ENCODE measurements around the gene GRB2. TPM values are rescaled to one million over a fixed set of nuclear protein-coding genes. Genes with fewer than 3 reads are reported as not detected.

The GRB2 gene
- total and polyA plus RNA-seq, 2 experiments from 2014 or later, result 89.0 to 112 TPM

GRCh38 chr17:75388476-75389030, 16.9 kb downstream of the GRB2 start:
- no peaks in the 10 kb centered on the region for H3K27me3 ChIP-seq (ENCODE audit: insufficient read depth)
- no peaks in the 10 kb centered on the region; the same call in 1 of the 2 replicates for H3K36me3 ChIP-seq (ENCODE audit: insufficient read depth)
- peak overlapping the region; percentile 39; the same call in 1 of the 2 replicates for H3K27ac Mint-ChIP-seq
- H3K4me3 Mint-ChIP-seq, result no peak overlapping the region
- peaks cover 23% of the 10 kb centered on the region; the same call in 2 of the 3 replicates for H3K36me3 Mint-ChIP-seq (ENCODE audit: low read depth)
- peaks cover 14% of the 10 kb centered on the region for H3K4me1 ChIP-seq (ENCODE audit: insufficient read depth)
- no peaks in the 10 kb centered on the region for H3K9me3 Mint-ChIP-seq
- H3K27ac ChIP-seq (ENCODE audit: low read depth), result 0 out of 2 replicates have a peak overlapping the region, but pooled peaks have one; percentile 41
- H3K27me3 Mint-ChIP-seq (ENCODE audit: insufficient read depth, low read depth, poor library complexity), result no peaks in the 10 kb centered on the region
- no peak overlapping the region for H2AFZ ChIP-seq
- peaks cover 29% of the 10 kb centered on the region for H3K4me1 Mint-ChIP-seq
- TF ChIP-seq, protein P1, sequence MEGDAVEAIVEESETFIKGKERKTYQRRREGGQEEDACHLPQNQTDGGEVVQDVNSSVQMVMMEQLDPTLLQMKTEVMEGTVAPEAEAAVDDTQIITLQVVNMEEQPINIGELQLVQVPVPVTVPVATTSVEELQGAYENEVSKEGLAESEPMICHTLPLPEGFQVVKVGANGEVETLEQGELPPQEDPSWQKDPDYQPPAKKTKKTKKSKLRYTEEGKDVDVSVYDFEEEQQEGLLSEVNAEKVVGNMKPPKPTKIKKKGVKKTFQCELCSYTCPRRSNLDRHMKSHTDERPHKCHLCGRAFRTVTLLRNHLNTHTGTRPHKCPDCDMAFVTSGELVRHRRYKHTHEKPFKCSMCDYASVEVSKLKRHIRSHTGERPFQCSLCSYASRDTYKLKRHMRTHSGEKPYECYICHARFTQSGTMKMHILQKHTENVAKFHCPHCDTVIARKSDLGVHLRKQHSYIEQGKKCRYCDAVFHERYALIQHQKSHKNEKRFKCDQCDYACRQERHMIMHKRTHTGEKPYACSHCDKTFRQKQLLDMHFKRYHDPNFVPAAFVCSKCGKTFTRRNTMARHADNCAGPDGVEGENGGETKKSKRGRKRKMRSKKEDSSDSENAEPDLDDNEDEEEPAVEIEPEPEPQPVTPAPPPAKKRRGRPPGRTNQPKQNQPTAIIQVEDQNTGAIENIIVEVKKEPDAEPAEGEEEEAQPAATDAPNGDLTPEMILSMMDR (conservative IDR thresholded peaks at IDR 0.05; ENCODE audit: low read depth in 2 of 2), result no peak
- no peak for TF ChIP-seq ZNF114 (CRISPR knock-in tag; IDR thresholded peaks at IDR 0.05)
- no peak for TF ChIP-seq EZH2 (IDR thresholded peaks at IDR 0.05; ENCODE audit: low read depth, unreplicated experiment)
- no peak for TF ChIP-seq CREB1 (CRISPR knock-in tag; IDR thresholded peaks at IDR 0.05; ENCODE audit: low read depth)
- TF ChIP-seq POLR2AphosphoS5 (IDR thresholded peaks at IDR 0.05; ENCODE audit: low read depth), result no peak
- TF ChIP-seq JUNB (IDR thresholded peaks at IDR 0.05; ENCODE audit: unreplicated experiment), result no peak
- TF ChIP-seq ZNF331 (CRISPR knock-in tag; IDR thresholded peaks at IDR 0.05; ENCODE audit: low read depth), result no peak
- TF ChIP-seq, protein P2, sequence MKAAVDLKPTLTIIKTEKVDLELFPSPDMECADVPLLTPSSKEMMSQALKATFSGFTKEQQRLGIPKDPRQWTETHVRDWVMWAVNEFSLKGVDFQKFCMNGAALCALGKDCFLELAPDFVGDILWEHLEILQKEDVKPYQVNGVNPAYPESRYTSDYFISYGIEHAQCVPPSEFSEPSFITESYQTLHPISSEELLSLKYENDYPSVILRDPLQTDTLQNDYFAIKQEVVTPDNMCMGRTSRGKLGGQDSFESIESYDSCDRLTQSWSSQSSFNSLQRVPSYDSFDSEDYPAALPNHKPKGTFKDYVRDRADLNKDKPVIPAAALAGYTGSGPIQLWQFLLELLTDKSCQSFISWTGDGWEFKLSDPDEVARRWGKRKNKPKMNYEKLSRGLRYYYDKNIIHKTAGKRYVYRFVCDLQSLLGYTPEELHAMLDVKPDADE (IDR thresholded peaks at IDR 0.05), result no peak
- TF ChIP-seq, protein P3, sequence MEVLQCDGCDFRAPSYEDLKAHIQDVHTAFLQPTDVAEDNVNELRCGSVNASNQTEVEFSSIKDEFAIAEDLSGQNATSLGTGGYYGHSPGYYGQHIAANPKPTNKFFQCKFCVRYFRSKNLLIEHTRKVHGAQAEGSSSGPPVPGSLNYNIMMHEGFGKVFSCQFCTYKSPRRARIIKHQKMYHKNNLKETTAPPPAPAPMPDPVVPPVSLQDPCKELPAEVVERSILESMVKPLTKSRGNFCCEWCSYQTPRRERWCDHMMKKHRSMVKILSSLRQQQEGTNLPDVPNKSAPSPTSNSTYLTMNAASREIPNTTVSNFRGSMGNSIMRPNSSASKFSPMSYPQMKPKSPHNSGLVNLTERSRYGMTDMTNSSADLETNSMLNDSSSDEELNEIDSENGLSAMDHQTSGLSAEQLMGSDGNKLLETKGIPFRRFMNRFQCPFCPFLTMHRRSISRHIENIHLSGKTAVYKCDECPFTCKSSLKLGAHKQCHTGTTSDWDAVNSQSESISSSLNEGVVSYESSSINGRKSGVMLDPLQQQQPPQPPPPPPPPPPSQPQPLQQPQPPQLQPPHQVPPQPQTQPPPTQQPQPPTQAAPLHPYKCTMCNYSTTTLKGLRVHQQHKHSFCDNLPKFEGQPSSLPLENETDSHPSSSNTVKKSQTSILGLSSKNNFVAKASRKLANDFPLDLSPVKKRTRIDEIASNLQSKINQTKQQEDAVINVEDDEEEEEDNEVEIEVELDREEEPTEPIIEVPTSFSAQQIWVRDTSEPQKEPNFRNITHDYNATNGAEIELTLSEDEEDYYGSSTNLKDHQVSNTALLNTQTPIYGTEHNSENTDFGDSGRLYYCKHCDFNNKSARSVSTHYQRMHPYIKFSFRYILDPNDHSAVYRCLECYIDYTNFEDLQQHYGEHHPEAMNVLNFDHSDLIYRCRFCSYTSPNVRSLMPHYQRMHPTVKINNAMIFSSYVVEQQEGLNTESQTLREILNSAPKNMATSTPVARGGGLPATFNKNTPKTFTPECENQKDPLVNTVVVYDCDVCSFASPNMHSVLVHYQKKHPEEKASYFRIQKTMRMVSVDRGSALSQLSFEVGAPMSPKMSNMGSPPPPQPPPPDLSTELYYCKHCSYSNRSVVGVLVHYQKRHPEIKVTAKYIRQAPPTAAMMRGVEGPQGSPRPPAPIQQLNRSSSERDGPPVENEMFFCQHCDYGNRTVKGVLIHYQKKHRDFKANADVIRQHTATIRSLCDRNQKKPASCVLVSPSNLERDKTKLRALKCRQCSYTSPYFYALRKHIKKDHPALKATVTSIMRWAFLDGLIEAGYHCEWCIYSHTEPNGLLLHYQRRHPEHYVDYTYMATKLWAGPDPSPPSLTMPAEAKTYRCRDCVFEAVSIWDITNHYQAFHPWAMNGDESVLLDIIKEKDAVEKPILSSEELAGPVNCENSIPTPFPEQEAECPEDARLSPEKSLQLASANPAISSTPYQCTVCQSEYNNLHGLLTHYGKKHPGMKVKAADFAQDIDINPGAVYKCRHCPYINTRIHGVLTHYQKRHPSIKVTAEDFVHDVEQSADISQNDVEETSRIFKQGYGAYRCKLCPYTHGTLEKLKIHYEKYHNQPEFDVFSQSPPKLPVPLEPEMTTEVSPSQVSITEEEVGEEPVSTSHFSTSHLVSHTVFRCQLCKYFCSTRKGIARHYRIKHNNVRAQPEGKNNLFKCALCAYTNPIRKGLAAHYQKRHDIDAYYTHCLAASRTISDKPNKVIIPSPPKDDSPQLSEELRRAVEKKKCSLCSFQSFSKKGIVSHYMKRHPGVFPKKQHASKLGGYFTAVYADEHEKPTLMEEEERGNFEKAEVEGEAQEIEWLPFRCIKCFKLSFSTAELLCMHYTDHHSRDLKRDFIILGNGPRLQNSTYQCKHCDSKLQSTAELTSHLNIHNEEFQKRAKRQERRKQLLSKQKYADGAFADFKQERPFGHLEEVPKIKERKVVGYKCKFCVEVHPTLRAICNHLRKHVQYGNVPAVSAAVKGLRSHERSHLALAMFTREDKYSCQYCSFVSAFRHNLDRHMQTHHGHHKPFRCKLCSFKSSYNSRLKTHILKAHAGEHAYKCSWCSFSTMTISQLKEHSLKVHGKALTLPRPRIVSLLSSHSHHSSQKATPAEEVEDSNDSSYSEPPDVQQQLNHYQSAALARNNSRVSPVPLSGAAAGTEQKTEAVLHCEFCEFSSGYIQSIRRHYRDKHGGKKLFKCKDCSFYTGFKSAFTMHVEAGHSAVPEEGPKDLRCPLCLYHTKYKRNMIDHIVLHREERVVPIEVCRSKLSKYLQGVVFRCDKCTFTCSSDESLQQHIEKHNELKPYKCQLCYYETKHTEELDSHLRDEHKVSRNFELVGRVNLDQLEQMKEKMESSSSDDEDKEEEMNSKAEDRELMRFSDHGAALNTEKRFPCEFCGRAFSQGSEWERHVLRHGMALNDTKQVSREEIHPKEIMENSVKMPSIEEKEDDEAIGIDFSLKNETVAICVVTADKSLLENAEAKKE (CRISPR knock-in tag; IDR thresholded peaks at IDR 0.05), result no peak
- TF ChIP-seq EZH2phosphoT487 (IDR thresholded peaks at IDR 0.05; ENCODE audit: unreplicated experiment), result no peak
- no peak for TF ChIP-seq NANOG (IDR thresholded peaks at IDR 0.05; ENCODE audit: borderline replicate concordance)
- TF ChIP-seq, protein P4, sequence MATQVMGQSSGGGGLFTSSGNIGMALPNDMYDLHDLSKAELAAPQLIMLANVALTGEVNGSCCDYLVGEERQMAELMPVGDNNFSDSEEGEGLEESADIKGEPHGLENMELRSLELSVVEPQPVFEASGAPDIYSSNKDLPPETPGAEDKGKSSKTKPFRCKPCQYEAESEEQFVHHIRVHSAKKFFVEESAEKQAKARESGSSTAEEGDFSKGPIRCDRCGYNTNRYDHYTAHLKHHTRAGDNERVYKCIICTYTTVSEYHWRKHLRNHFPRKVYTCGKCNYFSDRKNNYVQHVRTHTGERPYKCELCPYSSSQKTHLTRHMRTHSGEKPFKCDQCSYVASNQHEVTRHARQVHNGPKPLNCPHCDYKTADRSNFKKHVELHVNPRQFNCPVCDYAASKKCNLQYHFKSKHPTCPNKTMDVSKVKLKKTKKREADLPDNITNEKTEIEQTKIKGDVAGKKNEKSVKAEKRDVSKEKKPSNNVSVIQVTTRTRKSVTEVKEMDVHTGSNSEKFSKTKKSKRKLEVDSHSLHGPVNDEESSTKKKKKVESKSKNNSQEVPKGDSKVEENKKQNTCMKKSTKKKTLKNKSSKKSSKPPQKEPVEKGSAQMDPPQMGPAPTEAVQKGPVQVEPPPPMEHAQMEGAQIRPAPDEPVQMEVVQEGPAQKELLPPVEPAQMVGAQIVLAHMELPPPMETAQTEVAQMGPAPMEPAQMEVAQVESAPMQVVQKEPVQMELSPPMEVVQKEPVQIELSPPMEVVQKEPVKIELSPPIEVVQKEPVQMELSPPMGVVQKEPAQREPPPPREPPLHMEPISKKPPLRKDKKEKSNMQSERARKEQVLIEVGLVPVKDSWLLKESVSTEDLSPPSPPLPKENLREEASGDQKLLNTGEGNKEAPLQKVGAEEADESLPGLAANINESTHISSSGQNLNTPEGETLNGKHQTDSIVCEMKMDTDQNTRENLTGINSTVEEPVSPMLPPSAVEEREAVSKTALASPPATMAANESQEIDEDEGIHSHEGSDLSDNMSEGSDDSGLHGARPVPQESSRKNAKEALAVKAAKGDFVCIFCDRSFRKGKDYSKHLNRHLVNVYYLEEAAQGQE (IDR thresholded peaks at IDR 0.05; ENCODE audit: unreplicated experiment), result no peak
- no peak for TF ChIP-seq STAT1 (IDR thresholded peaks at IDR 0.05; ENCODE audit: unreplicated experiment)
- DNase-seq (ENCODE audit: low spot score) (no peak), ATAC-seq (no peak)
- H3K4me3 ChIP-seq, result no peak overlapping the region
- no peaks in the 10 kb centered on the region for H3K9me2 ChIP-seq (ENCODE audit: insufficient read depth)
- no peak overlapping the region for H3K4me2 ChIP-seq
- no peaks in the 10 kb centered on the region for H3F3A ChIP-seq (replicated peaks; ENCODE audit: low read depth)
- H4K20me1 ChIP-seq (replicated peaks; ENCODE audit: insufficient read depth), result peaks cover 36% of the 10 kb centered on the region
- peaks cover 99% of the 10 kb centered on the region for H3K79me2 ChIP-seq (replicated peaks; ENCODE audit: insufficient read depth)

Measured in GM23338 (cell line).